GM12865 (cell line): Measurements from ENCODE around the gene TAS2R16.

ENCODE experiments used
- DNase-seq: peaks from one replicate; pipeline ENCODE4 v3.0.0; 2010; ENCODE audit warnings: low read depth
- H3K4me3 ChIP-seq: 2 replicates; pipeline ENCODE4 v1.5.1; 2011; ENCODE audit warnings: mild to moderate bottlenecking, low read depth, low read length, control low read depth
- TF ChIP-seq, protein P1 (sequence below): IDR thresholded peaks from 2 replicates; pipeline ENCODE4 v1.5.1; 2011; ENCODE audit warnings: low read length, control low read depth, low read depth, inconsistent platforms; ENCODE audit not compliant: insufficient read depth; ENCODE audit errors: missing control alignments

Gene TAS2R16

DNA sequence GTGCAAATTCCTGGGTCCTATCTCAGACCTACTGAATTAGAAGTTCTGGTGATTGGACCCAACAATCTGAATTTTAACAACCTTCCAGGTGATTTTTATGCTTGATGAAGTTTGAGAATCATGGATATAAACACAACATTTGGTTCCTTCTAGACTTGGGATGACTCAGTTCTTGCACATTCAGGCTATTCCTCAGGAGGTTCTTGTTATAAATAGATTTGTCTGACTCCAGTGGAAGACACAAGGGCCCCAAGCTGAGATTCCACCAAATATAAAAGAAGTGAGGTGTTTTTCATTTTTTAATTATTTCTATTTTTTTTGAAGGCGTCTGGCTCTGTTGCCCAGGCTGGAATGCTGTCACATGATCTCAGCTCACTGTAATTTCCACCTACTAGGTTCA lies 9.4 kb upstream of the TAS2R16 start:
- TF ChIP-seq, protein P1, sequence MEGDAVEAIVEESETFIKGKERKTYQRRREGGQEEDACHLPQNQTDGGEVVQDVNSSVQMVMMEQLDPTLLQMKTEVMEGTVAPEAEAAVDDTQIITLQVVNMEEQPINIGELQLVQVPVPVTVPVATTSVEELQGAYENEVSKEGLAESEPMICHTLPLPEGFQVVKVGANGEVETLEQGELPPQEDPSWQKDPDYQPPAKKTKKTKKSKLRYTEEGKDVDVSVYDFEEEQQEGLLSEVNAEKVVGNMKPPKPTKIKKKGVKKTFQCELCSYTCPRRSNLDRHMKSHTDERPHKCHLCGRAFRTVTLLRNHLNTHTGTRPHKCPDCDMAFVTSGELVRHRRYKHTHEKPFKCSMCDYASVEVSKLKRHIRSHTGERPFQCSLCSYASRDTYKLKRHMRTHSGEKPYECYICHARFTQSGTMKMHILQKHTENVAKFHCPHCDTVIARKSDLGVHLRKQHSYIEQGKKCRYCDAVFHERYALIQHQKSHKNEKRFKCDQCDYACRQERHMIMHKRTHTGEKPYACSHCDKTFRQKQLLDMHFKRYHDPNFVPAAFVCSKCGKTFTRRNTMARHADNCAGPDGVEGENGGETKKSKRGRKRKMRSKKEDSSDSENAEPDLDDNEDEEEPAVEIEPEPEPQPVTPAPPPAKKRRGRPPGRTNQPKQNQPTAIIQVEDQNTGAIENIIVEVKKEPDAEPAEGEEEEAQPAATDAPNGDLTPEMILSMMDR: no peak
- no peak for DNase-seq
- no peak overlapping the region for H3K4me3 ChIP-seq

DNA sequence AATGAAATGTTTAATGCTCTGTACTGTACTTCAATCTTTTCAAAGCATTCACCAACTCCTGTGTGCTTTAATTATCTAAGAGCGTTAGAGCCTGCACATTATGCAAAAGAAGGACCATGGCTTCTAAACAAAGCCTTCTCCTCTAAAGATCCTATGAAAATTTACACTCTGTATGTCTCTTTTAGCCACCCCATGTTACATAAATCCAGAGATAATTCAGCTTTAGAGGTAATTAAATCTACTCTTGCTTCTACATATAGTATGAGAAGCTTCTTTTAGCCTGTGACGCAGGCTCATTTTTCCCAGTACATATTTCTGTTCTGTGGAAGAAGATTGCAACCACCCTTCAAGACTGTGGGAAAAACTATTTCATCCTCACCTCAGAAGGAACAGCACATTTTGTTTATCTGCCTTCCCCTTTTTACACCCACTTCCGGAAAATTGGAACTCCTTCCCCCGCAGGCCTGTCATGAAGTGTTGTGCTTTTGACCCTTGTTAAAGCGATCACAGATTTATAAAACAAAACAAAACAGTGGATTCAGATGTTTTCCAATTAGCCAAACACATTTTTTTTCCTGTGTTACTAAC lies 8.1 kb upstream of the TAS2R16 start:
- no peak for DNase-seq
- TF ChIP-seq, protein P1: no peak
- no peak overlapping the region for H3K4me3 ChIP-seq

DNA sequence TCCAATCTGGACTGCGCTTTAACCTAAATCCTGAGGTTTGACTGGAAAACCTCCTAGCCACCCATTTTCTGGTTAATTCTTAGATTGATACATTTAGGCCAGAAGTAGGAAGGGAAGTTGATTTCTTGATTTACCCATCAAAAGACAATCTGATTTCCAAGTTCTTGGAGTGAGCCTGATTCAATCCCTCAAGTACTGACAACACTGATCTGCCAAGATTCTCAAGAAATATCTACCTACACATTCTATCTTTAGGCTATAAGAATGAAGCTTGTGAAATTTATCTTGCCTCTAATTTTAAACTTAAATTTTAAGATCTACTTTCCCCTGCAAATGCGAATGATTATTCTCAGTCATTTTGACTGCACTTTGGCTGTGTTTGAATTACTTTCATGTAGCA lies 5.9 kb downstream of the TAS2R16 start:
- TF ChIP-seq, protein P1: no peak
- no peak overlapping the region for H3K4me3 ChIP-seq
- no peak for DNase-seq

DNA sequence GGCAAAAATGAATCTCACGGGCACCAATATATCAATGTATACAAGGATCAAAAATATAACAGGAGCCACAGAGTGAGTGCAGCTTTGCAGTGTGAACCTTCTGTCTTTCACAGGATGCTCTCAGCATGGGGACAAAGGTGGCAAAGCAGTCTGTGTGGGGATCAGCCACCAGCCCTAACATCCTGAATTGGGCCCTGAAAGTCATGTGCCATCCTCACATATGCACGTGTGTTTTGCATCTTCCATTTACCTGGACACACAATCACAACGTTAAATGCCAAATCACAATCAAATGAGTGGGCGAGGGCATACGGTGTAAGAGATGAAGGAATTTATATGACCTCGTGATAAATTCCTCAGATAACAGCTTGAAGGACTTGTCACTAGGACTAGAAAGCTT lies 6.5 kb downstream of the TAS2R16 start:
- DNase-seq: no peak
- TF ChIP-seq, protein P1: no peak
- no peak overlapping the region for H3K4me3 ChIP-seq

DNA sequence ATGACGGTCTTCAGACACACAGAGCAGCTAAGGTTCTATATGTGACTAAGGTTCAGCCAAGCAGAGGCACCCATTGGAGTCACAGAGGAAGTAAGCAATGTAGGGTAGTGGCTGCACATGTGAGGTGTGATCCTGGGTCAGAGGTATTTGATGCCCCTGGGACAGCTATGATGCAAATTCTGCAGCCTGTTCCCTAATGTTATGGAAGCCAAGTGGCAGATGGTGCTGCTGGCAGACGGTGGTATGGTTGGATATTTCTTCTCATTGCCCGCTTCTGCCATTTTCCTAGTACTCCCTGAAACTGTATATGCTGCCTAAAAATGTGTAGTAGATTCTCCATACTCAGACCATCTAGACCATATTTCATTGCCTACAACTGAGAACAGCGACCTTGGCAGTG lies 7.2 kb downstream of the TAS2R16 start:
- TF ChIP-seq, protein P1: no peak
- H3K4me3 ChIP-seq: no peak overlapping the region
- no peak for DNase-seq

DNA sequence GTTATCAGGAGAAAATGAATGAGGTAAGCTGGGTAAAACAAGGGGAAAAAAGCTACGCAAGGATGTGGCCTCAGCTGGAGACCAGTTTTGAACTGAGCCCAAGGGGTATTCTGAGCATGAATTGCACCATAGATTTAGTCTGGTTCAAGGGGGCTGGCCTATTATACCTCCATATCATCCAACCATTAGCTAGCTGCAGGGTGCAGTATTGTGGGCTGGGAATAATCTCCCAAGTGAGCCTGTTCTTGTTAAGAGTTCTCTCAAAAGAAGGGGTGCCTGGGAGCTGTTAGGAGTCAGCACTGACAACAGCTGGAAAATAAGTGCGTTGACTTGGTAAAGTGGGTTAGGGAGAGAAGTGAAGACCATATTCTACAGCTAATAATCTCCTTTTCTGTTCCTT lies 8.0 kb downstream of the TAS2R16 start:
- DNase-seq: no peak
- TF ChIP-seq, protein P1: no peak
- no peak overlapping the region for H3K4me3 ChIP-seq

DNA sequence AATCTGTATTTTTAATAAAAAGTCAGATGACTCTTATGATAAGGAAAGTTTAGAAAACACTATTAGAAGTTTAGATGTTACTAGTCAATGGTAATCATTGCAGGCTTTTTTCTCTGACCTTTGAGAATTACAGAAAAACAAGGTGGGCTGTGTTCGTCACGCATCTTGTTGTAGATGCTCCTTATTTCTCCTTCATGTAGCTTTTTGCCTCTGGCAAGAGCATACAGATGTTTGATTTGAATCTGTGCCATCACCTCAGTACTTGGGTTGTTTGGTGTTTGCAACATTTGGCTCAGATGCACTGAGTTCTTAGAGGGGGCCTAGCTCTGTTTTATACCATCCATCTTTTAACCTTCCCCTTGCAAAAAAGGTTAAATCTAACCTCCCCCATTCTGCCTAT lies 11.5 kb downstream of the TAS2R16 start:
- TF ChIP-seq, protein P1: no peak
- no peak overlapping the region for H3K4me3 ChIP-seq
- no peak for DNase-seq
